Measurements from ENCODE around the gene CDKAL1. TPM values are rescaled to one million over a fixed set of nuclear protein-coding genes. Genes with fewer than 3 reads are reported as not detected.

Gene CDKAL1
- total and polyA plus RNA-seq, 2 of the 8 experiments (the other 6 are each of a cell fraction or from before 2014, with no cell fraction given) = 8.4 to 24.6 TPM

DNA sequence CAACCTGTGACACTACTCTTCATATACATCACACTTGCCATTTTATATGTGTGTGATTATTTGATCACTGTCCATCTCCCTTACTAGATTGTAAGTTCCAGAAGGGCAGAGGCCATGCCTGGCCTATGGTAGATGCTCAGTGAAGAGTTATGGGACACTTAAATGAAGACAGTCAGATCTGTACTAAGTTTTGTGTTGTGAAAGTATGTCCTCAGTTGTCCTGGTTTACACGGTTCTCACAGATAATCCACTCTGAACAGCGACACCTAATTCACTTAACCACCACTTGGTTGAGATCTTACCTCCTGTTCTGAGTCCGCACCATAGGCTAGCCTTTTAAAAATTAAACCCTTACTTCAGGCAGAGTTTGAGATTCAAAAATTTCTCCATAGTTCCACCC is 625.2 kb downstream of the CDKAL1 start:
- Histone ChIP-seq H3K79me1 (ENCODE audit: low read depth, low read length) (no peaks in the 10 kb centered on the region), H2BK20ac (ENCODE audit: low read length) (no peak overlapping the region; the same call in 1 of the 2 replicates), H3K79me2 (ENCODE audit: control insufficient read depth in 1 of 2, insufficient read depth in 2 of 2, low read length in 2 of 2) (no peaks in the 10 kb centered on the region), H3K4me3 (ENCODE audit: extremely low read depth in 1 of 4, insufficient read depth in 2 of 4, low read depth in 3 of 4, low read length in 4 of 4) (no peak overlapping the region), H3K56ac (replicated peaks; ENCODE audit: insufficient read length, low read depth, low read length) (no peak overlapping the region), H3K4ac (replicated peaks; ENCODE audit: insufficient read length, low read depth, low read length) (peak overlapping the region; percentile 53), H3K14ac (ENCODE audit: insufficient read length) (no peak overlapping the region), H3K27ac (ENCODE audit: low read depth, low read length) (no peak overlapping the region), H3K36me3 (ENCODE audit: control insufficient read depth in 2 of 4, insufficient read depth in 4 of 4, low read length in 3 of 4) (no peaks in the 10 kb centered on the region), H2BK120ac (replicated peaks; ENCODE audit: low read depth, low read length) (peak overlapping the region; percentile 28), H3K23ac (ENCODE audit: insufficient read length) (no peak overlapping the region), H3K23me2 (ENCODE audit: low read depth, low read length) (no peaks in the 10 kb centered on the region), H4K8ac (ENCODE audit: extremely low read depth, insufficient read depth, low read length) (no peak overlapping the region), H4K91ac (replicated peaks; ENCODE audit: insufficient read length, low read length) (no peak overlapping the region), H4K5ac (ENCODE audit: insufficient read length, low read depth, low read length) (no peak overlapping the region), H2AFZ (ENCODE audit: low read length) (no peak overlapping the region), H3K9me3 (ENCODE audit: insufficient read depth in 2 of 2, low read depth in 1 of 2, low read length in 1 of 2) (no peaks in the 10 kb centered on the region), H2BK15ac (ENCODE audit: low read length) (no peak overlapping the region), H3K9ac (replicated peaks in 1 of 4; ENCODE audit: extremely low read depth in 1 of 4, low read depth in 3 of 4, low read length in 3 of 4) (no peak overlapping the region), H3K4me2 (ENCODE audit: insufficient read depth in 1 of 2, low read depth in 2 of 2, low read length in 2 of 2) (no peak overlapping the region), H2BK5ac (ENCODE audit: low read depth, low read length) (no peak overlapping the region), H3K27me3 (replicated peaks in 1 of 4; ENCODE audit: control insufficient read depth in 3 of 4, extremely low read depth in 1 of 4, insufficient read depth in 3 of 4, low read length in 3 of 4) (no peaks in the 10 kb centered on the region), H4K20me1 (replicated peaks in 1 of 2; ENCODE audit: control insufficient read depth in 1 of 2, insufficient read depth in 2 of 2, low read length in 2 of 2) (no peaks in the 10 kb centered on the region), H3K18ac (ENCODE audit: extremely low read depth, low read length) (no peak overlapping the region), H2BK12ac (ENCODE audit: low read depth, low read length) (no peak overlapping the region), H3K4me1 (replicated peaks in 1 of 4; ENCODE audit: control insufficient read depth in 3 of 4, insufficient read depth in 4 of 4, low read length in 3 of 4) (peaks cover 0 to 7% (median 0%) of the 10 kb centered on the region in 4 experiments; a peak in 1 of 7 replicates), H2AK5ac (ENCODE audit: low read depth, low read length) (no peak overlapping the region)
- WGBS, 2 experiments (ENCODE audit: extremely low coverage in 1 of 2, insufficient coverage in 1 of 2, insufficient read length in 1 of 2, insufficient replicate concordance in 2 of 2, low coverage in 1 of 2, low lambda C conversion rate in 2 of 2, missing lambda C conversion rate in 1 of 2) = 98% methylated on average over 3 of the region's 3 CpGs; no CpG with 5 or more reads in 1 of the 2 experiments
- DNase-seq (ENCODE audit: low read depth in 1 of 2, low spot score in 2 of 2) (no peak), FAIRE-seq (no peak)
- POLR2A ChIA-PET (ENCODE audit: partially characterized antibody) = no interaction called here
- CTCF ChIA-PET (ENCODE audit: partially characterized antibody) = interaction anchor here (0.7 kb wide), 1 partner anchor 781 kb away, joined by 4 read pairs; no protein-coding TSS in a partner anchor
- TF ChIP-seq, protein P1, sequence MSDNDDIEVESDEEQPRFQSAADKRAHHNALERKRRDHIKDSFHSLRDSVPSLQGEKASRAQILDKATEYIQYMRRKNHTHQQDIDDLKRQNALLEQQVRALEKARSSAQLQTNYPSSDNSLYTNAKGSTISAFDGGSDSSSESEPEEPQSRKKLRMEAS (IDR thresholded peaks at IDR 0.05) = no peak
- TF ChIP-seq SP2 (IDR thresholded peaks at IDR 0.05; ENCODE audit: low read length) (no peak), KDM5A (IDR thresholded peaks at IDR 0.05; ENCODE audit: low read length) (no peak)

Measured in H1 (cell line).